Endothelial cell of umbilical vein (primary cell): Measurements from ENCODE around the gene C16orf78. TPM values are rescaled to one million over a fixed set of nuclear protein-coding genes. Genes with fewer than 3 reads are reported as not detected.

ENCODE experiments used
- BruUV-seq: library from RNA; stranded (reverse); fragments of 400-500 nt; replicated peaks from 2 replicates; lab custom pipeline; 2021; lab: Mats Ljungman, UMichigan
- CTCF ChIA-PET: fragments of 300-600, 350-600 bp; sonication (Branson Sonifier 250); formaldehyde crosslinking; loops from one replicate; lab custom pipeline; 2021; ENCODE audit warnings: antibody characterized with exemption, inconsistent platforms; lab: Charles Lee
- POLR2A ChIA-PET: fragments of 300-600, 350-600 bp; sonication (Branson Sonifier 250); formaldehyde crosslinking; loops from one replicate; lab custom pipeline; 2021; ENCODE audit warnings: antibody characterized with exemption, inconsistent platforms; lab: Charles Lee
- DNase-seq: peaks from one replicate; pipeline ENCODE4 v3.0.0-alpha.2; 2011; ENCODE audit warnings: low read depth, low spot score
- FAIRE-seq: peaks from 2 replicates; lab custom pipeline; 2011; peaks lifted over from hg19 to GRCh38; lab: Jason Lieb, UNC
- H2AFZ ChIP-seq: 2 replicates; pipeline ENCODE4 v1.6.0; 2012; ENCODE audit warnings: low read depth, low read length, control low read depth, inconsistent platforms
- H3K27ac ChIP-seq: 2 replicates; pipeline ENCODE4 v1.5.1; 2011; ENCODE audit warnings: low read depth, mild to moderate bottlenecking, control low read depth, low read length, moderate library complexity; ENCODE audit not compliant: insufficient read depth
- H3K27me3 ChIP-seq, 2 experiments: 2 replicates each; pipeline versions ENCODE4 v1.6.0 to v1.6.1; 2011; ENCODE audit warnings: low read length in 2 of 2, mixed read lengths in 1 of 2; ENCODE audit not compliant: control insufficient read depth in 2 of 2, insufficient read depth in 2 of 2
- H3K36me3 ChIP-seq, 2 experiments: 2 replicates in 1 of 2; 3 replicates in 1 of 2; pipeline ENCODE4 v1.5.1; 2011; ENCODE audit warnings: low read length in 2 of 2, mild to moderate bottlenecking in 1 of 2, moderate library complexity in 1 of 2; ENCODE audit not compliant: control insufficient read depth in 2 of 2, insufficient read depth in 2 of 2; ENCODE audit errors: extremely low read depth in 1 of 2
- H3K4me1 ChIP-seq: 3 replicates; pipeline ENCODE4 v1.5.1; 2011; ENCODE audit warnings: mild to moderate bottlenecking, low read length; ENCODE audit not compliant: control insufficient read depth, insufficient read depth; ENCODE audit errors: extremely low read depth
- H3K4me2 ChIP-seq: 2 replicates; pipeline ENCODE4 v1.6.1; 2011; ENCODE audit warnings: low read length, control low read depth, mixed read lengths; ENCODE audit not compliant: insufficient read depth
- H3K4me3 ChIP-seq, 3 experiments: fragments of 200-600 bp in 1 of 3; sonication (generic), shearing (Covaris generic) in 1 of 3; replicated peaks in 1 of 3; 2 replicates each; pipeline ENCODE4 v1.5.1; 2011 to 2016; ENCODE audit warnings: control low read depth in 3 of 3, low read length in 3 of 3, mild to moderate bottlenecking in 2 of 3, inconsistent platforms in 1 of 3, low read depth in 1 of 3, moderate library complexity in 1 of 3; ENCODE audit not compliant: insufficient read depth in 1 of 3
- H3K79me2 ChIP-seq: 2 replicates; pipeline ENCODE4 v1.6.0; 2012; ENCODE audit warnings: low read length, inconsistent platforms; ENCODE audit not compliant: control insufficient read depth, insufficient read depth
- H3K9ac ChIP-seq: replicated peaks from 2 replicates; pipeline ENCODE3; 2011; ENCODE audit warnings: low read length, control low read depth; ENCODE audit not compliant: insufficient read depth; ENCODE audit errors: extremely low read depth
- H3K9me1 ChIP-seq: replicated peaks from 3 replicates; pipeline ENCODE4 v1.6.0; 2011; ENCODE audit warnings: mild to moderate bottlenecking, low read length; ENCODE audit not compliant: control insufficient read depth, insufficient read depth; ENCODE audit errors: extremely low read depth
- H3K9me3 ChIP-seq: replicated peaks from 2 replicates; pipeline ENCODE4 v1.5.1; 2012; ENCODE audit warnings: low read length, inconsistent platforms; ENCODE audit not compliant: control insufficient read depth, insufficient read depth
- H4K20me1 ChIP-seq: replicated peaks from 2 replicates; pipeline ENCODE3; 2011; ENCODE audit warnings: mild to moderate bottlenecking, low read length; ENCODE audit not compliant: control insufficient read depth, insufficient read depth; ENCODE audit errors: extremely low read depth
- CTCF ChIP-seq, 2 donors: IDR thresholded peaks; 1 replicate in 1 of 2; 2 replicates in 1 of 2; pipeline ENCODE4 v1.5.1; 2011; ENCODE audit warnings: low read length in 2 of 2, mild to moderate bottlenecking in 2 of 2, moderate library complexity in 2 of 2, control low read depth in 1 of 2, inconsistent platforms in 1 of 2, low read depth in 1 of 2; ENCODE audit not compliant: insufficient read depth in 1 of 2; ENCODE audit errors: extremely low read depth in 1 of 2
- EZH2 ChIP-seq: IDR thresholded peaks from 2 replicates; pipeline ENCODE4 v1.6.1; 2012; ENCODE audit warnings: borderline replicate concordance, low read depth, mild to moderate bottlenecking, moderate library complexity, low read length, inconsistent platforms; ENCODE audit not compliant: severe bottlenecking
- FOS ChIP-seq: IDR thresholded peaks from 2 replicates; pipeline ENCODE4 v1.6.1; 2011; ENCODE audit warnings: mild to moderate bottlenecking, low read length, moderate library complexity, borderline replicate concordance; ENCODE audit not compliant: insufficient read depth
- GATA2 ChIP-seq: IDR thresholded peaks from 2 replicates; pipeline ENCODE4 v1.7.0; 2011; ENCODE audit warnings: low read depth, mild to moderate bottlenecking, moderate library complexity, mixed read lengths, low read length; ENCODE audit not compliant: insufficient read length, insufficient read depth
- JUN ChIP-seq: IDR thresholded peaks from 2 replicates; pipeline ENCODE4 v1.6.1; 2011; ENCODE audit warnings: borderline replicate concordance, low read depth; ENCODE audit not compliant: insufficient read length, insufficient read depth
- MAX ChIP-seq: IDR thresholded peaks from 2 replicates; pipeline ENCODE4 v1.6.1; 2011; ENCODE audit not compliant: insufficient read depth, insufficient read length
- MYC ChIP-seq: IDR thresholded peaks from one replicate; pipeline ENCODE4 v1.6.1; 2011; ENCODE audit warnings: mild to moderate bottlenecking, low read depth, low read length
- POLR2A ChIP-seq: IDR thresholded peaks from 2 replicates; pipeline ENCODE4 v1.6.1; 2012; ENCODE audit warnings: low read depth, mild to moderate bottlenecking, control low read depth, low read length
- POLR2AphosphoS5 ChIP-seq: IDR thresholded peaks from 2 replicates; pipeline ENCODE4 v1.6.1; 2012; ENCODE audit warnings: low read depth, mild to moderate bottlenecking, control low read depth, low read length, moderate library complexity; ENCODE audit not compliant: insufficient read depth
- dilution Hi-C: fragments of 300-500 bp; cut with MboI; formaldehyde crosslinking; loops from one replicate; pipeline ENCODE4 v1.15.0; 2019; ENCODE audit warnings: low sequenced_read_pairs; ENCODE audit not compliant: extremely low pct_ligation_motif_present
- intact Hi-C: fragments of 100-400 bp; cut with micrococcal nuclease; formaldehyde crosslinking; loops from one replicate; pipeline ENCODE4 v1.10.0; 2022
- polyA plus RNA-seq, 4 experiments: library from polyadenylated mRNA; depleted of rRNA in 3 of 4; stranded (reverse) in 3 of 4; unstranded in 1 of 4; fragments of >200 nt; gene quantifications; 2 replicates each; pipeline versions ENCODE4 v1.2.1 to v1.2.3, GENCODE V29; 2011 to 2012; ENCODE audit warnings: missing spikeins in 1 of 4
- total RNA-seq: library from RNA; stranded (reverse); gene quantifications from 2 replicates; pipeline ENCODE4 v1.2.3, GENCODE V29; 2021

Gene C16orf78
- total and polyA plus RNA-seq, 2 donors (not counting 3 experiments of a cell fraction or from before 2014, with no cell fraction given): not detected

DNA sequence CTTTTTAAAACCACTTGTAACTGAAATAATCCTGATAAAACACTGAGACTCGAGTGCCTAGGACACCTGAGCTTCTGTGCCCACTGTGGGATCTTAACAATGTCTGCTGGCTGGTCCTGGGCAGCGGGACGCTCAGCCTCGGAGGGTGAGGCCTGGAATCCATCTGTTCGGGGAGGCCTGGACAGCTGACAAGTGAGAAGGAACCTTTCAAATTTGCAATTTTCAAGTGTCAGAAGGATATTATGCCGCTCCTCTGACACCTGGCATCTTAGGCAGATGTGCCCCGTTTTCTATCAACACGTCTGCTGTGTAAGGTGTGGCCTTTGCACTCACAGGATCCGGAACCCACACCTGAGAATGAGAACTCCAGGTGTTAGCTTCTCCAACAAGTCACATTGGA lies 33.1 kb upstream of the C16orf78 start:
- dilution Hi-C loops (no loop called here), intact Hi-C loops (no loop called here)
- no TSS peak for BruUV-seq
- Histone ChIP-seq H3K9me1 (no peaks in the 10 kb centered on the region), H4K20me1 (no peaks in the 10 kb centered on the region), H2AFZ (no peak overlapping the region), H3K9me3 (no peaks in the 10 kb centered on the region), H3K9ac (no peak overlapping the region), H3K4me3 (no peak overlapping the region), H3K36me3 (no peaks in the 10 kb centered on the region), H3K79me2 (no peaks in the 10 kb centered on the region), H3K27ac (no peak overlapping the region), H3K4me1 (no peaks in the 10 kb centered on the region), H3K27me3 (no peaks in the 10 kb centered on the region), H3K4me2 (no peak overlapping the region)
- no peak for DNase-seq
- no peak for FAIRE-seq
- CTCF ChIA-PET: no interaction called here
- POLR2A ChIA-PET: no interaction called here
- no peak for TF ChIP-seq MAX
- TF ChIP-seq EZH2: no peak
- no peak for TF ChIP-seq POLR2AphosphoS5
- TF ChIP-seq JUN: no peak
- no peak for TF ChIP-seq FOS
- TF ChIP-seq GATA2: no peak
- TF ChIP-seq CTCF (IDR thresholded peaks at IDR 0.05; ENCODE audit: extremely low read depth in 1 of 2, insufficient read depth in 1 of 2, low read depth in 1 of 2, low read length in 2 of 2): no peak
- no peak for TF ChIP-seq MYC
- no peak for TF ChIP-seq POLR2A
